Caco-2 (cell line): ENCODE results near the gene NXN. TPM values are rescaled to one million over a fixed set of nuclear protein-coding genes. Genes with fewer than 3 reads are reported as not detected.

ENCODE experiments used
- BruUV-seq: library from RNA; stranded (reverse); fragments of 400-500 nt; replicated peaks from 2 replicates; lab custom pipeline; 2021; lab: Mats Ljungman, UMichigan
- CTCF ChIA-PET: fragments of 300-600 bp; sonication (Branson Sonifier 250); formaldehyde crosslinking; loops from one replicate; lab custom pipeline; 2022; ENCODE audit warnings: antibody characterized with exemption; lab: Charles Lee
- POLR2A ChIA-PET: fragments of 300-600 bp; sonication (Branson Sonifier 250); formaldehyde crosslinking; loops from one replicate; lab custom pipeline; 2022; ENCODE audit warnings: antibody characterized with exemption; lab: Charles Lee
- DNase-seq, 2 experiments: peaks; one replicate each; pipeline versions ENCODE4 v3.0.0 to v3.0.0-alpha.2; 2020 to 2022
- H3K27me3 ChIP-seq: replicated peaks from 2 replicates; pipeline ENCODE4 v1.6.0; 2011; ENCODE audit warnings: low read length; ENCODE audit not compliant: control insufficient read depth, insufficient read depth
- H3K36me3 ChIP-seq: 2 replicates; pipeline ENCODE4 v1.5.1; 2011; ENCODE audit warnings: low read length; ENCODE audit not compliant: control insufficient read depth, insufficient read depth
- H3K4me1 ChIP-seq: fragments of 250-450 bp; sonication (Bioruptor Pico); 2 replicates; pipeline ENCODE4 v1.5.1; 2020; ENCODE audit warnings: mild to moderate bottlenecking
- H3K4me3 ChIP-seq: 2 replicates; pipeline ENCODE4 v1.5.1; 2011; ENCODE audit warnings: low read depth, mild to moderate bottlenecking, control low read depth, low read length
- H3K9me3 ChIP-seq: fragments of 250-450 bp; sonication (Bioruptor Pico); 2 replicates; pipeline ENCODE4 v1.5.1; 2020; ENCODE audit warnings: mild to moderate bottlenecking, moderate library complexity
- H3K27ac Mint-ChIP-seq: one replicate; pipeline ENCODE4 v1.8.0; 2022; ENCODE audit warnings: mixed read lengths; ENCODE audit not compliant: unreplicated experiment
- H3K27me3 Mint-ChIP-seq: one replicate; pipeline ENCODE4 v1.8.0; 2022; ENCODE audit warnings: mixed read lengths; ENCODE audit not compliant: insufficient read depth, unreplicated experiment
- H3K36me3 Mint-ChIP-seq: one replicate; pipeline ENCODE4 v1.8.0; 2022; ENCODE audit warnings: mild to moderate bottlenecking, mixed read lengths; ENCODE audit not compliant: insufficient read depth, unreplicated experiment
- H3K4me1 Mint-ChIP-seq: one replicate; pipeline ENCODE4 v1.8.0; 2022; ENCODE audit warnings: low read depth, mixed read lengths; ENCODE audit not compliant: unreplicated experiment
- H3K4me3 Mint-ChIP-seq: one replicate; pipeline ENCODE4 v1.8.0; 2022; ENCODE audit warnings: mild to moderate bottlenecking, moderate library complexity, mixed read lengths; ENCODE audit not compliant: unreplicated experiment
- H3K9me3 Mint-ChIP-seq: one replicate; pipeline ENCODE4 v1.8.0; 2022; ENCODE audit warnings: mixed read lengths; ENCODE audit not compliant: unreplicated experiment
- intact Hi-C: fragments of 100-400 bp; cut with micrococcal nuclease; formaldehyde crosslinking; loops from one replicate; pipeline ENCODE4 v1.10.0; 2022; ENCODE audit not compliant: unreplicated experiment
- total RNA-seq: library from RNA; stranded (reverse); gene quantifications from 2 replicates; pipeline ENCODE4 v1.2.3, GENCODE V29; 2022
- TF ChIP-seq, protein P1 (sequence below), 2 experiments: fragments of 200-600 bp in 1 of 2; IDR thresholded peaks; 1 replicate in 1 of 2; 2 replicates in 1 of 2; pipeline versions ENCODE4 v1.5.1 to v1.8.0; 2011 to 2022; ENCODE audit warnings: antibody characterized with exemption in 1 of 2, control low read depth in 1 of 2, inconsistent platforms in 1 of 2, low read depth in 1 of 2, low read length in 1 of 2, mild to moderate bottlenecking in 1 of 2, moderate library complexity in 1 of 2; ENCODE audit not compliant: insufficient read depth in 1 of 2, severe bottlenecking in 1 of 2, unreplicated experiment in 1 of 2

Gene NXN
- total RNA-seq, 1 experiment from 2014 or later: 76.7 TPM

DNA sequence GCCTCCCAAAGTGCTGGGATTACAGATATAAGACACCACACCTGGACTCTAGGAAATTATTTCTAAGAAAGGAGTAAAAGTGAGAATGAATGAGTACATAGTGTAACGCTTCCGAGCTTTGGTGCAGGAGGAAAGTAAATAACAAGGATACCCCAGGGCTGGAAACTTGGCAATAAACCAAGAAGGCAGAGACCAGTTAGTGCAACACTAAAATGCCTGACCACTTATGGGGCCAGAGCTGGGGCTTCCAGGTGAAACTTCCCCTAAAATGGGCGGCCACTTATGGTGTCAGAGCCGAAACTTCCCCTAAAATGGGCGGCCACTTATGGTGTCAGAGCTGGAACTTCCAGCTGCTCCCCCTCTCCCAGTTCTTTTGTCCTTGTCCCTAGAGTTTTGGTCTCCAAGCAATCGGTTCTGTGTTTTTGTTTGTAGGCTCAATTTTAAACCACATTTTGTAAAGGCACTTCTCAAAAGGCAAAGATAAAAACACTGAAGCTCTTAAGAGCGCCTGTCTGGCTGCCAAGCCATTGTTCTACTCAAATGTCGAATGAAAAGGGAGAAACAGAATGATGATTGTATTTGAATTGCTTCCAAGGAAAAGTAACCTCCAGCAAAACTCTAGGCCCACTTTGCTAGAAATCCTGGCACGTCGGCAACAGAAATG, 63.9 kb downstream of the NXN start:
- no peak overlapping the region for H3K4me3 Mint-ChIP-seq
- intact Hi-C loops: no loop called here
- Histone ChIP-seq H3K27me3 (no peaks in the 10 kb centered on the region), H3K4me1 (peaks cover under 1% of the 10 kb centered on the region; the same call in 1 of the 2 replicates), H3K9me3 (no peaks in the 10 kb centered on the region), H3K4me3 (no peak overlapping the region), H3K36me3 (peaks cover 2% of the 10 kb centered on the region; the same call in 1 of the 2 replicates)
- CTCF ChIA-PET: interaction anchor here (0.9 kb wide), 1 partner anchor 55 kb away, joined by 4 read pairs; no protein-coding TSS in a partner anchor
- TF ChIP-seq, protein P1, sequence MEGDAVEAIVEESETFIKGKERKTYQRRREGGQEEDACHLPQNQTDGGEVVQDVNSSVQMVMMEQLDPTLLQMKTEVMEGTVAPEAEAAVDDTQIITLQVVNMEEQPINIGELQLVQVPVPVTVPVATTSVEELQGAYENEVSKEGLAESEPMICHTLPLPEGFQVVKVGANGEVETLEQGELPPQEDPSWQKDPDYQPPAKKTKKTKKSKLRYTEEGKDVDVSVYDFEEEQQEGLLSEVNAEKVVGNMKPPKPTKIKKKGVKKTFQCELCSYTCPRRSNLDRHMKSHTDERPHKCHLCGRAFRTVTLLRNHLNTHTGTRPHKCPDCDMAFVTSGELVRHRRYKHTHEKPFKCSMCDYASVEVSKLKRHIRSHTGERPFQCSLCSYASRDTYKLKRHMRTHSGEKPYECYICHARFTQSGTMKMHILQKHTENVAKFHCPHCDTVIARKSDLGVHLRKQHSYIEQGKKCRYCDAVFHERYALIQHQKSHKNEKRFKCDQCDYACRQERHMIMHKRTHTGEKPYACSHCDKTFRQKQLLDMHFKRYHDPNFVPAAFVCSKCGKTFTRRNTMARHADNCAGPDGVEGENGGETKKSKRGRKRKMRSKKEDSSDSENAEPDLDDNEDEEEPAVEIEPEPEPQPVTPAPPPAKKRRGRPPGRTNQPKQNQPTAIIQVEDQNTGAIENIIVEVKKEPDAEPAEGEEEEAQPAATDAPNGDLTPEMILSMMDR (IDR thresholded peaks at IDR 0.05; ENCODE audit: insufficient read depth in 1 of 2, low read depth in 1 of 2, low read length in 1 of 2, severe bottlenecking in 1 of 2, unreplicated experiment in 1 of 2): no peak
- no TSS peak for BruUV-seq
- H3K9me3 Mint-ChIP-seq: no peaks in the 10 kb centered on the region
- peaks cover 25% of the 10 kb centered on the region for H3K4me1 Mint-ChIP-seq
- no peaks in the 10 kb centered on the region for H3K27me3 Mint-ChIP-seq
- peaks cover 60% of the 10 kb centered on the region for H3K36me3 Mint-ChIP-seq
- no peak for DNase-seq
- POLR2A ChIA-PET: no interaction called here
- H3K27ac Mint-ChIP-seq: peak overlapping the region; percentile 38

DNA sequence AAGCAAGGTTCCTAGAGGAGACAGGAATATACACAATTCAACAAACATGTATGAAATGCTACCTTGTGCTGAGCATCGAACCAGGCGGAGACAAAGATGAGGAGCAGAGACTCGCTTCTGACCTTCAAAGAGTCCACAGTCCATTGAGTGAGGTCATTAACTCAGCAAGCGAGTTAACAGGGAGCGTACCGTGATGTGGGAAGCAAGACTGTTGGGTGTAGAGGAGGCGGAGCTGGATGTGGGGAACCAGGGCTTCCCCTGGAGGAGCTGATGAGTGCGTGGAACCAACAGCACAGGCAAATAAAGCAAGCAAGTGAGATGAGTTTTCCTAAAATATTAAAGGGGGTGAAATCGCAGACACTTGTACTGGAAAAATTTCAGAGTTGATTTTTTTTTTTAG, 65.0 kb downstream of the NXN start:
- Mint-ChIP-seq H3K9me3 (no peaks in the 10 kb centered on the region), H3K36me3 (peaks cover 60% of the 10 kb centered on the region), H3K4me1 (peaks cover 29% of the 10 kb centered on the region), H3K27me3 (no peaks in the 10 kb centered on the region), H3K4me3 (no peak overlapping the region), H3K27ac (no peak overlapping the region)
- intact Hi-C loops: no loop called here
- Histone ChIP-seq H3K36me3 (peaks cover 2% of the 10 kb centered on the region; the same call in 1 of the 2 replicates), H3K4me1 (peaks cover 9% of the 10 kb centered on the region; the same call in 1 of the 2 replicates), H3K27me3 (no peaks in the 10 kb centered on the region), H3K9me3 (no peaks in the 10 kb centered on the region), H3K4me3 (no peak overlapping the region)
- TF ChIP-seq, protein P1 (IDR thresholded peaks at IDR 0.05; ENCODE audit: insufficient read depth in 1 of 2, low read depth in 1 of 2, low read length in 1 of 2, severe bottlenecking in 1 of 2, unreplicated experiment in 1 of 2): no peak
- ChIA-PET POLR2A (no interaction called here), CTCF (no interaction called here)
- BruUV-seq: no TSS peak
- no peak for DNase-seq

DNA sequence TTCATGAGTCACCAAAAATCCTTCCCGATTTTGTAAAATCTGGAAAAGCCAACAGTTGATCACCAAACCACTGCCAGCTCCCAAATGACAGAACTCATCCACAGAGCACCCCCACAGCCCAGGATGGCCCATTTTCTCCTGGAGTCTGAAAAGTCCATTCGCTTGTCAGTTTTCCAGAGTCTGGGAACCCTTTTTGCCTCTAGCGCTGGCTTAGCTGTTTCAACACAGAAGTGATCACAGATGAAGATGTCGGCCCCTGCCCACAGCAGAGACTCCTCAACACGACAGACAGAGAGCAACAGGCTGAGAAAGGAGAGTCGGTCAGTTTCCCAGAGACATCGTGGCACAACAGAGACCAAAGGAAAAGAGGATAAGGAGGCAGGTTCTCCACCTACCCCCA, 66.4 kb downstream of the NXN start:
- peak overlapping the region; percentile 10 for H3K27ac Mint-ChIP-seq

More for the DNA sequence above, 66.4 kb downstream of the NXN start:
- intact Hi-C loops: no loop called here
- TF ChIP-seq, protein P1 (IDR thresholded peaks at IDR 0.05; ENCODE audit: insufficient read depth in 1 of 2, low read depth in 1 of 2, low read length in 1 of 2, severe bottlenecking in 1 of 2, unreplicated experiment in 1 of 2): no peak
- Mint-ChIP-seq H3K4me3 (no peak overlapping the region), H3K36me3 (peaks cover 56% of the 10 kb centered on the region), H3K4me1 (peaks cover 29% of the 10 kb centered on the region), H3K9me3 (no peaks in the 10 kb centered on the region), H3K27me3 (no peaks in the 10 kb centered on the region)
- ChIA-PET CTCF (no interaction called here), POLR2A (no interaction called here)
- no peak overlapping the region for H3K4me3 ChIP-seq
- H3K27me3 ChIP-seq: no peaks in the 10 kb centered on the region
- no peaks in the 10 kb centered on the region for H3K9me3 ChIP-seq
- no TSS peak for BruUV-seq
- peaks cover 2% of the 10 kb centered on the region; the same call in 1 of the 2 replicates for H3K36me3 ChIP-seq
- DNase-seq: no peak
- H3K4me1 ChIP-seq: peaks cover 9% of the 10 kb centered on the region; the same call in 1 of the 2 replicates
